ENCODE results near the gene ATXN1. TPM values are rescaled to one million over a fixed set of nuclear protein-coding genes. Genes with fewer than 3 reads are reported as not detected.

ATXN1 gene
- total RNA-seq, 1 experiment from 2014 or later = 19.7 TPM

- no peaks in the 10 kb centered on the region for H3K27me3 Mint-ChIP-seq (ENCODE audit: unreplicated experiment)
- no peaks in the 10 kb centered on the region for H3K36me3 Mint-ChIP-seq (ENCODE audit: insufficient read depth, unreplicated experiment)
- H3K4me1 Mint-ChIP-seq (ENCODE audit: low read depth, unreplicated experiment) = no peaks in the 10 kb centered on the region
- H3K9me3 Mint-ChIP-seq (ENCODE audit: low read depth, unreplicated experiment) = no peaks in the 10 kb centered on the region
- TF ChIP-seq CTCF (IDR thresholded peaks at IDR 0.05; ENCODE audit: unreplicated experiment) = no peak
- H3K4me3 Mint-ChIP-seq (ENCODE audit: low read depth, unreplicated experiment) = no peak overlapping the region
- CTCF ChIA-PET = no interaction called here
- H3K27ac Mint-ChIP-seq (ENCODE audit: unreplicated experiment) = no peak overlapping the region
- intact Hi-C loops (cut with micrococcal nuclease; ENCODE audit: unreplicated experiment) = no loop called here
- no TSS peak for BruUV-seq (replicated peaks)
- DNase-seq = no peak
Measured at GRCh38 chr6:16547587-16547986, 213.7 kb downstream of the ATXN1 start.

DNA sequence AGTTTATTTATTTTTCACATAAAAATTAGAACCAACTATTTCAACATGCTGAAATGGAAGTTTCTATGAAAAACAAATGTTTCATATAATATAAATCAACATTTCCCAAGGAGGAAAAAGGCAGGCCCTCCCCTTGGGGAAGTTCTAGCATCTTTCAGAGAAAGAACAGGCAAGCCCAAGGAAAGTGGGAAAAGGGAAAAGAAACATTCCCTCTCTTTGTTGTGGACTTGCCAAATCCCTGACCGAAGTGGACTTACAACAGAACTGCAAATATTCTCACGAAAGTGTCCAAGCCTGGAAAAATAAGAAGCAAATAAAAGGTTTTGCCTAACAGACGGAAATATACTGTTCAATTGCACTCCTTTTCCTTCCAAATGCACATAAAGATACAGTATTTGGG is 214.4 kb downstream of the ATXN1 start:
- Mint-ChIP-seq H3K27ac (ENCODE audit: unreplicated experiment) (no peak overlapping the region), H3K4me1 (ENCODE audit: low read depth, unreplicated experiment) (no peaks in the 10 kb centered on the region), H3K9me3 (ENCODE audit: low read depth, unreplicated experiment) (no peaks in the 10 kb centered on the region), H3K27me3 (ENCODE audit: unreplicated experiment) (no peaks in the 10 kb centered on the region), H3K4me3 (ENCODE audit: low read depth, unreplicated experiment) (no peak overlapping the region), H3K36me3 (ENCODE audit: insufficient read depth, unreplicated experiment) (no peaks in the 10 kb centered on the region)
- no peak for TF ChIP-seq CTCF (IDR thresholded peaks at IDR 0.05; ENCODE audit: unreplicated experiment)
- no TSS peak for BruUV-seq (replicated peaks)
- CTCF ChIA-PET = interaction anchor here (0.5 kb wide), 1 partner anchor 1401 kb away, joined by 3 read pairs; no protein-coding TSS in a partner anchor
- intact Hi-C loops (cut with micrococcal nuclease; ENCODE audit: unreplicated experiment) = no loop called here
- DNase-seq = no peak

- H3K36me3 Mint-ChIP-seq (ENCODE audit: insufficient read depth, unreplicated experiment) = no peaks in the 10 kb centered on the region
- BruUV-seq (replicated peaks) = no TSS peak
- no peaks in the 10 kb centered on the region for H3K4me1 Mint-ChIP-seq (ENCODE audit: low read depth, unreplicated experiment)
- no peak for TF ChIP-seq CTCF (IDR thresholded peaks at IDR 0.05; ENCODE audit: unreplicated experiment)
- intact Hi-C loops (cut with micrococcal nuclease; ENCODE audit: unreplicated experiment) = no loop called here
- H3K9me3 Mint-ChIP-seq (ENCODE audit: low read depth, unreplicated experiment) = no peaks in the 10 kb centered on the region
- H3K27me3 Mint-ChIP-seq (ENCODE audit: unreplicated experiment) = no peaks in the 10 kb centered on the region
- H3K4me3 Mint-ChIP-seq (ENCODE audit: low read depth, unreplicated experiment) = no peak overlapping the region
- DNase-seq = no peak
- no peak overlapping the region for H3K27ac Mint-ChIP-seq (ENCODE audit: unreplicated experiment)
- CTCF ChIA-PET = no interaction called here
Measured at GRCh38 chr6:16545382-16545781, 215.9 kb downstream of the ATXN1 start.

GRCh38 chr6:16544521-16544920 is 216.7 kb downstream of the ATXN1 start:
- Mint-ChIP-seq H3K36me3 (ENCODE audit: insufficient read depth, unreplicated experiment) (no peaks in the 10 kb centered on the region), H3K4me3 (ENCODE audit: low read depth, unreplicated experiment) (no peak overlapping the region), H3K27me3 (ENCODE audit: unreplicated experiment) (no peaks in the 10 kb centered on the region), H3K27ac (ENCODE audit: unreplicated experiment) (no peak overlapping the region), H3K4me1 (ENCODE audit: low read depth, unreplicated experiment) (peaks cover 3% of the 10 kb centered on the region), H3K9me3 (ENCODE audit: low read depth, unreplicated experiment) (no peaks in the 10 kb centered on the region)
- CTCF ChIA-PET = no interaction called here
- DNase-seq = no peak
- no peak for TF ChIP-seq CTCF (IDR thresholded peaks at IDR 0.05; ENCODE audit: unreplicated experiment)
- no TSS peak for BruUV-seq (replicated peaks)
- intact Hi-C loops (cut with micrococcal nuclease; ENCODE audit: unreplicated experiment) = no loop called here

All from Calu3 (cell line).